SK-N-MC (cell line): ENCODE measurements around the gene ASCC3.

Experiments
- DNase-seq: peaks from one replicate; pipeline ENCODE4 v3.0.0-alpha.2; 2011; ENCODE audit warnings: low read depth, low spot score
- H3K27ac ChIP-seq: fragments of 200-600 bp; sonication (generic); 2 replicates; pipeline ENCODE4 v1.5.1; 2016; ENCODE audit warnings: mixed run types
- H3K36me3 ChIP-seq: fragments of 200-600 bp; sonication (generic); 2 replicates; pipeline ENCODE4 v1.6.1; 2017; ENCODE audit warnings: antibody characterized with exemption, low read length, mixed read lengths; ENCODE audit not compliant: insufficient read depth
- H3K4me3 ChIP-seq: fragments of 200-600 bp; sonication (generic); 2 replicates; pipeline ENCODE4 v1.5.1; 2016
- H3K9ac ChIP-seq: fragments of 200-600 bp; sonication (generic); 2 replicates; pipeline ENCODE4 v1.8.0; 2017; ENCODE audit warnings: mixed run types, mixed read lengths; ENCODE audit not compliant: insufficient read length
- H3K9me3 ChIP-seq: fragments of 200-600 bp; sonication (generic); 2 replicates; pipeline ENCODE4 v1.6.1; 2017; ENCODE audit warnings: low read depth, mild to moderate bottlenecking, antibody characterized with exemption, low read length, moderate library complexity, mixed read lengths
- EZH2 ChIP-seq: fragments of 200-600 bp; sonication (generic); IDR thresholded peaks from one replicate; pipeline ENCODE4 v1.6.1; 2017; ENCODE audit warnings: antibody characterized with exemption
- FOXP2 ChIP-seq: optimal IDR thresholded peaks from 2 replicates; pipeline ENCODE3; 2011; ENCODE audit warnings: mild to moderate bottlenecking, moderate library complexity; ENCODE audit not compliant: insufficient read depth; ENCODE audit errors: extremely low read length, control extremely low read depth
- POLR2AphosphoS5 ChIP-seq: IDR thresholded peaks from 2 replicates; pipeline ENCODE4 v1.6.1; 2012; ENCODE audit warnings: mild to moderate bottlenecking, low read depth, low read length, borderline replicate concordance

Gene ASCC3

GRCh38 chr6:100706491-100706890 lies 174.6 kb downstream of the ASCC3 start:
- no peak for TF ChIP-seq POLR2AphosphoS5
- TF ChIP-seq EZH2, result no peak
- TF ChIP-seq FOXP2, result no peak
- no peaks in the 10 kb centered on the region for H3K9me3 ChIP-seq
- H3K9ac ChIP-seq, result no peak overlapping the region
- no peak for DNase-seq
- no peak overlapping the region for H3K4me3 ChIP-seq
- H3K36me3 ChIP-seq, result no peaks in the 10 kb centered on the region; the same call in 1 of the 2 replicates
- H3K27ac ChIP-seq, result no peak overlapping the region

- DNase-seq, result no peak
- H3K36me3 ChIP-seq, result no peaks in the 10 kb centered on the region; the same call in 1 of the 2 replicates
- H3K9ac ChIP-seq, result no peak overlapping the region
- TF ChIP-seq EZH2, result no peak
- TF ChIP-seq POLR2AphosphoS5, result no peak
- H3K9me3 ChIP-seq, result no peaks in the 10 kb centered on the region
- no peak overlapping the region for H3K4me3 ChIP-seq
- H3K27ac ChIP-seq, result no peak overlapping the region
These were observed 176.2 kb downstream of the ASCC3 start for GRCh38 chr6:100704961-100705360.

- Histone ChIP-seq H3K9ac (no peak overlapping the region), H3K36me3 (peaks cover 5% of the 10 kb centered on the region; the same call in 1 of the 2 replicates), H3K27ac (no peak overlapping the region), H3K4me3 (no peak overlapping the region), H3K9me3 (0 out of 2 replicates have a peak, but pooled peaks cover 3% of the 10 kb centered on the region)
- DNase-seq, result no peak
- TF ChIP-seq POLR2AphosphoS5, result no peak
- TF ChIP-seq FOXP2, result no peak
- no peak for TF ChIP-seq EZH2
These were observed 179.4 kb downstream of the ASCC3 start for GRCh38 chr6:100701728-100702127.

GRCh38 chr6:100700009-100700408 lies 181.1 kb downstream of the ASCC3 start:
- DNase-seq, result no peak
- H3K9ac ChIP-seq, result no peak overlapping the region
- H3K4me3 ChIP-seq, result no peak overlapping the region
- TF ChIP-seq POLR2AphosphoS5 (no peak), EZH2 (no peak), FOXP2 (no peak)
- 0 out of 2 replicates have a peak, but pooled peaks cover 3% of the 10 kb centered on the region for H3K9me3 ChIP-seq
- no peak overlapping the region for H3K27ac ChIP-seq
- H3K36me3 ChIP-seq, result peaks cover 5% of the 10 kb centered on the region; the same call in 1 of the 2 replicates

- Histone ChIP-seq H3K4me3 (no peak overlapping the region), H3K9ac (no peak overlapping the region), H3K27ac (no peak overlapping the region), H3K36me3 (peaks cover 5% of the 10 kb centered on the region; the same call in 1 of the 2 replicates), H3K9me3 (0 out of 2 replicates have a peak, but pooled peaks cover 3% of the 10 kb centered on the region)
- TF ChIP-seq FOXP2 (no peak), EZH2 (no peak), POLR2AphosphoS5 (no peak)
- DNase-seq, result no peak
These were observed 185.7 kb downstream of the ASCC3 start for GRCh38 chr6:100695445-100695844.

GRCh38 chr6:100693249-100693927 lies 187.7 kb downstream of the ASCC3 start:
- H3K36me3 ChIP-seq, result no peaks in the 10 kb centered on the region
- no peak for DNase-seq
- no peaks in the 10 kb centered on the region for H3K9me3 ChIP-seq
- H3K27ac ChIP-seq, result no peak overlapping the region
- H3K9ac ChIP-seq, result no peak overlapping the region
- TF ChIP-seq POLR2AphosphoS5 (no peak), FOXP2 (no peak), EZH2 (no peak)
- no peak overlapping the region for H3K4me3 ChIP-seq

- TF ChIP-seq FOXP2 (no peak), EZH2 (no peak), POLR2AphosphoS5 (no peak)
- Histone ChIP-seq H3K36me3 (no peaks in the 10 kb centered on the region), H3K9ac (no peak overlapping the region), H3K9me3 (no peaks in the 10 kb centered on the region), H3K27ac (no peak overlapping the region), H3K4me3 (no peak overlapping the region)
- DNase-seq, result no peak
These were observed 189.2 kb downstream of the ASCC3 start for GRCh38 chr6:100691972-100692371.

GRCh38 chr6:100686216-100686615 lies 194.9 kb downstream of the ASCC3 start:
- no peaks in the 10 kb centered on the region for H3K9me3 ChIP-seq
- no peak overlapping the region for H3K4me3 ChIP-seq
- no peak overlapping the region for H3K9ac ChIP-seq
- no peak for DNase-seq
- H3K36me3 ChIP-seq, result peaks cover 4% of the 10 kb centered on the region; the same call in 1 of the 2 replicates
- TF ChIP-seq POLR2AphosphoS5 (no peak), EZH2 (no peak), FOXP2 (no peak)
- H3K27ac ChIP-seq, result no peak overlapping the region

- H3K9ac ChIP-seq, result no peak overlapping the region
- peaks cover 4% of the 10 kb centered on the region; the same call in 1 of the 2 replicates for H3K36me3 ChIP-seq
- TF ChIP-seq FOXP2, result no peak
- TF ChIP-seq POLR2AphosphoS5, result no peak
- TF ChIP-seq EZH2, result no peak
- H3K9me3 ChIP-seq, result no peaks in the 10 kb centered on the region
- H3K4me3 ChIP-seq, result no peak overlapping the region
- H3K27ac ChIP-seq, result no peak overlapping the region
- no peak for DNase-seq
These were observed 195.4 kb downstream of the ASCC3 start for GRCh38 chr6:100685747-100686146.
